Measurements from ENCODE around the gene SLC38A1. TPM values are rescaled to one million over a fixed set of nuclear protein-coding genes. Genes with fewer than 3 reads are reported as not detected.
"Not testable (repeated sequence)": the region's sequence is repeated elsewhere in the genome, so short reads cannot be mapped to it uniquely, and the experiment has no call there.

SLC38A1 gene
- total and polyA plus RNA-seq, 4 donors: 13.7 to 60.3 (median 26.4) TPM

DNA sequence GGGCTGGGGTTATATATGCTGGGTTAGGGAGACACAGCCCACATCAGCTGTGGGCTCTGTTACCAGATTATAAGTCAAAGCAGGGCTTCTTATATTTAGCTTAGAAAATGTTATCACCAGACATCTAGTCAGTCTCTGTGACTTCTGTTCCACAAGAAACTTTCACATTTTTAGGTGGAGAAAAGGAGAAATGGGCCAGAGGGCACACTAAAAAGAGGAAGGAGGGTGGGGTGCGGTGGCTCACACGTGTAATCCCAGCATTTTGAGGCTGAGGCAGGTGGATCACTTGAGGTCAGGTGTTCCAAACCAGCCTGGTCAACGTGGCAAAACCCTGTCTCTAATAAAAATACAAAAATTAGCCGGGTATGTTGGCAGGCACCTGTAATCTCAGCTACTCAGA lies 28.0 kb upstream of the SLC38A1 start:
- Histone ChIP-seq H3K36me3 (ENCODE audit: control insufficient read depth in 4 of 4, insufficient read depth in 4 of 4, low read length in 4 of 4) (no peaks in the 10 kb centered on the region), H3K4me3 (no peak overlapping the region), H3K9ac (ENCODE audit: insufficient read depth in 1 of 2, low read length in 2 of 2) (no peak overlapping the region), H3K4me1 (ENCODE audit: control insufficient read depth in 5 of 5, insufficient read depth in 5 of 5, low read length in 5 of 5) (peaks cover 0 to 3% (median 0%) of the 10 kb centered on the region in 5 donors), H3K27ac (ENCODE audit: low read depth in 1 of 2, low read length in 1 of 2) (no peak overlapping the region), H3K9me3 (ENCODE audit: control insufficient read depth in 4 of 4, insufficient read depth in 3 of 4, low read length in 3 of 4) (no peaks in the 10 kb centered on the region), H3K27me3 (ENCODE audit: control insufficient read depth in 3 of 3, insufficient read depth in 3 of 3, low read length in 2 of 3) (no peaks in the 10 kb centered on the region)
- WGBS, 2 donors: 54 to 67% methylated on average over 4 of the region's 4 CpGs
- TF ChIP-seq CTCF (IDR thresholded peaks at IDR 0.05; ENCODE audit: control extremely low read depth, extremely low read depth): no peak
- DNase-seq: no peak
- ATAC-seq (ENCODE audit: insufficient read depth, low FRiP score): no peak

DNA sequence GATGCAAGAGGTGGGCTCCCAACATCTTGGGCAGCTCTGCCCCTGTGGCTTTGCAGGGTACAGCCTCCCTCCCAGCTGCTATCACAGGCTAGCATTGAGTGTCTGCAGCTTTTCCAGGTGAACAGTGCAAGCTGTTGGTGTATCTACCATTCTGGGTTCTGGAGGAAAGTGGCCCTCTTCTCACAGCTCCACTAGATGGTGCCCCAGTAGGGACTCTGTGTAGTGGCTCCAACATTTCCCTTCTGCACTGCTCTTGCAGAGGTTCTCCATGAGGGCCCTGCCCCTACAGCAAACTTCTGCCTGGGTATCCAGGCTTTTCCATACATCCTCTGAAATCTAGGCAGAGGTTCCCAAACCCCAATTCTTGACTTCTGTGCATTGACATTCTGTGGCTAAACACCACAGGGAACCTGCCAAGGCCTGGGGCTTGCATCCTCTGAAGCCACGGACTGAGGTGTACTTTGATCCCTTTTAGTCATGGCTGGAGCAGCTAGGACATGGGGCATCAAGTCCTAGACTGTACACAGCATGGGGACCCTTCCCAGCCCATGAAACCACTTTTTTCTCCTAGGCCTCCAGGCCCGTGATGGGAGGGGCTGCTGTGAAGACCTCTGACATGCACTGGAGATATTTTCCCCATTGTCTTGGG lies 24.0 kb upstream of the SLC38A1 start:
- Histone ChIP-seq H3K4me3 (no peak overlapping the region), H3K27ac (ENCODE audit: low read depth in 1 of 2, low read length in 1 of 2) (no peak overlapping the region), H3K9ac (ENCODE audit: insufficient read depth in 1 of 2, low read length in 2 of 2) (no peak overlapping the region), H3K9me3 (ENCODE audit: control insufficient read depth in 4 of 4, insufficient read depth in 3 of 4, low read length in 3 of 4) (no peaks in the 10 kb centered on the region), H3K27me3 (ENCODE audit: control insufficient read depth in 3 of 3, insufficient read depth in 3 of 3, low read length in 2 of 3) (no peaks in the 10 kb centered on the region), H3K4me1 (ENCODE audit: control insufficient read depth in 5 of 5, insufficient read depth in 5 of 5, low read length in 5 of 5) (peaks cover 0 to 1% (median 0%) of the 10 kb centered on the region in 5 donors), H3K36me3 (ENCODE audit: control insufficient read depth in 4 of 4, insufficient read depth in 4 of 4, low read length in 4 of 4) (no peaks in the 10 kb centered on the region)
- ATAC-seq (ENCODE audit: insufficient read depth, low FRiP score): no peak
- no peak for DNase-seq
- TF ChIP-seq CTCF (IDR thresholded peaks at IDR 0.05; ENCODE audit: control extremely low read depth, extremely low read depth): no peak
- 85 to 100% methylated on average over 2 of the region's 2 CpGs for WGBS, 2 donors

- not testable (repeated sequence) for H3K36me3 ChIP-seq (ENCODE audit: control insufficient read depth in 4 of 4, insufficient read depth in 4 of 4, low read length in 4 of 4); H3K4me1 ChIP-seq (ENCODE audit: control insufficient read depth in 5 of 5, insufficient read depth in 5 of 5, low read length in 5 of 5); H3K27ac ChIP-seq (ENCODE audit: low read depth in 1 of 2, low read length in 1 of 2); H3K27me3 ChIP-seq (ENCODE audit: control insufficient read depth in 3 of 3, insufficient read depth in 3 of 3, low read length in 2 of 3); H3K9me3 ChIP-seq (ENCODE audit: control insufficient read depth in 4 of 4, insufficient read depth in 3 of 4, low read length in 3 of 4); ATAC-seq (ENCODE audit: insufficient read depth, low FRiP score); H3K9ac ChIP-seq (ENCODE audit: insufficient read depth in 1 of 2, low read length in 2 of 2); DNase-seq; H3K4me3 ChIP-seq
- 95 to 96% methylated on average over 3 of the region's 3 CpGs for WGBS, 2 donors
Observed at GRCh38 chr12:46291953-46292352, 23.1 kb upstream of the SLC38A1 start.

- not testable (repeated sequence) for H3K9ac ChIP-seq (ENCODE audit: insufficient read depth in 1 of 2, low read length in 2 of 2); ATAC-seq (ENCODE audit: insufficient read depth, low FRiP score); DNase-seq; H3K36me3 ChIP-seq (ENCODE audit: control insufficient read depth in 4 of 4, insufficient read depth in 4 of 4, low read length in 4 of 4); H3K27me3 ChIP-seq (ENCODE audit: control insufficient read depth in 3 of 3, insufficient read depth in 3 of 3, low read length in 2 of 3); H3K4me1 ChIP-seq (ENCODE audit: control insufficient read depth in 5 of 5, insufficient read depth in 5 of 5, low read length in 5 of 5); H3K4me3 ChIP-seq; H3K27ac ChIP-seq (ENCODE audit: low read depth in 1 of 2, low read length in 1 of 2)
- 83% methylated on average over 2 of the region's 2 CpGs for WGBS, 2 donors
- peaks cover 0 to 19% (median 15%) of the 10 kb centered on the region in 4 donors for H3K9me3 ChIP-seq (ENCODE audit: control insufficient read depth in 4 of 4, insufficient read depth in 3 of 4, low read length in 3 of 4)
Observed at GRCh38 chr12:46285177-46285576, 16.3 kb upstream of the SLC38A1 start.
